Muscle of leg (tissue), 11 donors: ENCODE measurements around the gene PLXDC1. TPM values are rescaled to one million over a fixed set of nuclear protein-coding genes. Genes with fewer than 3 reads are reported as not detected.

Experiments used
- DNase-seq: peaks from one replicate; pipeline ENCODE4 v3.0.0; 2013
- H3K27ac ChIP-seq: one replicate; pipeline ENCODE4 v1.5.1; 2013; ENCODE audit warnings: mild to moderate bottlenecking, low read length, control low read depth
- H3K27me3 ChIP-seq: one replicate; pipeline ENCODE4 v1.6.1; 2013; ENCODE audit warnings: low read length; ENCODE audit not compliant: control insufficient read depth, insufficient read depth
- H3K36me3 ChIP-seq: one replicate; pipeline ENCODE4 v1.6.1; 2013; ENCODE audit warnings: low read length; ENCODE audit not compliant: control insufficient read depth, insufficient read depth
- H3K4me1 ChIP-seq: one replicate; pipeline ENCODE4 v1.6.1; 2013; ENCODE audit warnings: low read length; ENCODE audit not compliant: control insufficient read depth, insufficient read depth
- H3K4me3 ChIP-seq: one replicate; pipeline ENCODE4 v1.5.1; 2013; ENCODE audit warnings: low read length, control low read depth
- H3K9me3 ChIP-seq: replicated peaks from 2 replicates; pipeline ENCODE4 v1.6.1; 2013; ENCODE audit warnings: low read depth, low read length; ENCODE audit not compliant: control insufficient read depth
- WGBS: methylation state at CpG from one replicate; pipeline ENCODE4 v1.1.5; 2013; ENCODE audit warnings: missing lambda C conversion rate; ENCODE audit not compliant: insufficient coverage; 5-methylcytosine and 5-hydroxymethylcytosine counted together
- polyA plus RNA-seq, 8 donors: library from polyadenylated mRNA; unstranded; fragments of 120-200 nt; gene quantifications; one replicate each; pipeline versions ENCODE4 v1.2.1 to v1.2.3, GENCODE V29; 2013; ENCODE audit warnings: inconsistent platforms in 1 of 8, low replicate concordance in 1 of 8; ENCODE audit not compliant: insufficient read length in 8 of 8, insufficient read depth in 1 of 8
- total RNA-seq: library from RNA; stranded (reverse); fragments of 120-200 nt; gene quantifications from one replicate; pipeline ENCODE4 v1.2.4, GENCODE V29; 2013

The PLXDC1 gene
- total and polyA plus RNA-seq, 9 donors: 2.0 to 8.7 (median 5.6) TPM

DNA sequence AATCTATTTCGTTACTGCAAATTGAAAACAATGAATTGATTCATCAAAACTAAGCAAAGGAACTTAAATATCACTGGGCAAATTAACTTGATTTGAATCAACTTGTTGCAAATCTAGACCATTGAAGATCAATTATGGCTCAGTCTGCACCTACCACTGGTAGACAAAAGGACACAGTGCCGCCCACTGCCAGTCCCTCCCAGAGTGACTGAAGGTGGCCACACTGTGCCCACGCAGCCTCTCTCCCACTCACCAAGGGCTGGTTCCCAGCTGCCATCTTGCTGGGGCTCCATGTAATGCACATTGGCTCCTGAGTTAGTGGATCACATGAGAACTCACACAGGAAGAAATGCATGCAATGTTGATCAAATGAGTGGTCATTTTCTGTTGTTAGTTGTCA lies 78.1 kb downstream of the PLXDC1 start:
- no peaks in the 10 kb centered on the region for H3K9me3 ChIP-seq
- H3K4me3 ChIP-seq: no peak overlapping the region
- H3K27ac ChIP-seq: no peak overlapping the region
- H3K27me3 ChIP-seq: no peaks in the 10 kb centered on the region
- no peaks in the 10 kb centered on the region for H3K4me1 ChIP-seq
- 80% methylated on average over 3 of the region's 3 CpGs for whole genome bisulfite sequencing
- no peaks in the 10 kb centered on the region for H3K36me3 ChIP-seq
- DNase-seq: no peak

DNA sequence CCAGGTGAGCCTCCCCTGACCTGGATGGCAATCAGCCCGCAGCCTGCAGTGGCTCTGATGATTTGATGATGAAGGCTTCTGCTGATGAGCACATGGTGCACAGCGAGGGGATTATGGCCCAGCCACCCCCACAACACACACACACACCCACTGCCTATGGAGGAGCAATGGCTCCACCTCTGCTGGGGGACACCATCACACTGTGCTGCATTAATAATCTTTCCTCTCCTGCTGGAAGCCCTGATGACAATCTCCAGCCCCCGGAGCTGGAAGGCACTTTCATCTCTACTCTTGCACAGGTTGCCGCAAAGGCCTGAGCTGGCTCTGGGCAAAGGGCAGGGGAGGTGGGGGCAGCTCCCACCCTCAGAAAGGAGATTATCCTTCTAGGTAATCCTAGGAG lies 79.9 kb downstream of the PLXDC1 start:
- Histone ChIP-seq H3K4me1 (no peaks in the 10 kb centered on the region), H3K27ac (no peak overlapping the region), H3K9me3 (no peaks in the 10 kb centered on the region), H3K4me3 (no peak overlapping the region), H3K27me3 (no peaks in the 10 kb centered on the region), H3K36me3 (no peaks in the 10 kb centered on the region)
- WGBS: 75% methylated on average over 1 of the region's 4 CpGs
- no peak for DNase-seq

DNA sequence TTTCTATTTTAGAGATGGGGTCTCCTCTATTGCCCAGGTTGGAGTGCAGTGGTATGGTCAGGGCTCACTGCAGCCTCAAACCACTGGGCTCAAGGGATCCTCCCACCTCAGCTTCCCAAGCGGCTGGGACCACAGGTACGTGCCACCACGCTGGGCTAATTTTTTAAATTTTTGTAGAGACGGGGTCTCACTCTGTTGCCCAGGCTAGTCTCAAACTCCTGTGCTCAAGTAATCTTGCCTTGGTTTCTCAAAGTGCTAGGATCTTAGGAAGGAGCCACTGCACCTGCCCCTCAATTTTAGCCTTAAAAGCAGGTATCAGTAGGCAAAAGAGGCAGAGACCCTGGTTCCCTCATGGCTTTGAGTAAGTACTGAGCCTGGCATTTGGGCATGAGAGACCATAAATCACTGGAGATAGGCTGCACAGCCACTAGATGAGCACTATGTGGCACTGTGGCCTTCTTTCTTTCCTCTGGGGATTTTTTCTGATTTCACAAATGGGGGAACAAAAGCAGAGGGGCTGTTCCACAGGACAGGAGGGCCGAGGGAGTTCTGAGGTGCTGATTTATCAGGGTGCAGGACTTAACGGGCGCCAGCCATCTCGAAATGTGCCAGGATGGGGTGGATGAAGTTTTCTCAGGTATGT lies 82.2 kb downstream of the PLXDC1 start:
- H3K9me3 ChIP-seq: no peaks in the 10 kb centered on the region
- no peaks in the 10 kb centered on the region for H3K4me1 ChIP-seq
- DNase-seq: peak; percentile 39
- no peak overlapping the region for H3K27ac ChIP-seq
- H3K4me3 ChIP-seq: no peak overlapping the region
- 72% methylated on average over 8 of the region's 8 CpGs for WGBS
- no peaks in the 10 kb centered on the region for H3K36me3 ChIP-seq
- no peaks in the 10 kb centered on the region for H3K27me3 ChIP-seq

DNA sequence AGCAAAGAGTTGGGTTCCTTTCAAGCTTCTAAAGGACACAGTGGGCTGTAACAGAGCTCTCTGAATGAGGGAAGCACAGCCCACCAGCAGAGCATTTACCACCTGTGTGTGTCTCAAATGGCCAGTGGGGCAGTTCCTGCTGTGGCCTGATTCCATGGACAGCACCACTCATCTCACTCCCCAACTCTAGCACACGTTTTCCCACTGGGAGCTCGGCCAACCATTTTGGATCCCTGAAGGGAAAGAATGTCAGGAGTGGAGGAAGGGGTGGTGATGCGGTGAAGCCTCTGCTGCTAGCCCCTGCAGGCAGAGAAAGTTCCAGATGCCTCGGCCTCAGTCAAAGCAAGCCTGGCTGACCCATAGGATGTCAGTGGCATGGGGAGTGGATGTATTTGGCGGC lies 86.6 kb downstream of the PLXDC1 start:
- 86% methylated on average over 2 of the region's 5 CpGs for WGBS
- H3K36me3 ChIP-seq: no peaks in the 10 kb centered on the region

DNA sequence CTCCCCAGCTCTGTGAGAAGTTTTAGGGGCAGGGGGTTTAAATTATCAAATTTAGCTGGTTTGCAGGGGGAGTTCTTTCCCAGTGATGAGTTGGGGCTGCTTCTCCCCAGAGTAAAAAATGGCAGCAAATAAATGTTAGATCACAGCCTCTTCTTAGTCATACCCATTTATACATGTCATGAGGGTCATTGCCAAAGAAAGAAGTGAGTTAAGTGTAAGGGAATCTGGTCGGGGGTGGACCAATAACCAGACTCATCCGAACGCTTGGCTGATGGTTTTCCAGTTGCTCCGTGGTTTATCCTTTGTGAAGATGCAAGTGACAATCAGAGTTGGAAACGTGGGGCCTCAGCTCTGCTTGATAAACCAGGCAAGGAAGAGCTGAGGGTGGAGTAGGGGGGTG lies 87.1 kb downstream of the PLXDC1 start:
- Histone ChIP-seq H3K9me3 (no peaks in the 10 kb centered on the region), H3K4me1 (peaks cover 4% of the 10 kb centered on the region), H3K36me3 (no peaks in the 10 kb centered on the region), H3K27me3 (no peaks in the 10 kb centered on the region), H3K4me3 (no peak overlapping the region), H3K27ac (no peak overlapping the region)
- DNase-seq: no peak
- 62% methylated on average over 4 of the region's 5 CpGs for WGBS

More for the DNA sequence above, 86.6 kb downstream of the PLXDC1 start:
- Histone ChIP-seq H3K4me3 (no peak overlapping the region), H3K4me1 (peaks cover 4% of the 10 kb centered on the region), H3K27ac (no peak overlapping the region), H3K27me3 (no peaks in the 10 kb centered on the region), H3K9me3 (no peaks in the 10 kb centered on the region)
- DNase-seq: no peak

DNA sequence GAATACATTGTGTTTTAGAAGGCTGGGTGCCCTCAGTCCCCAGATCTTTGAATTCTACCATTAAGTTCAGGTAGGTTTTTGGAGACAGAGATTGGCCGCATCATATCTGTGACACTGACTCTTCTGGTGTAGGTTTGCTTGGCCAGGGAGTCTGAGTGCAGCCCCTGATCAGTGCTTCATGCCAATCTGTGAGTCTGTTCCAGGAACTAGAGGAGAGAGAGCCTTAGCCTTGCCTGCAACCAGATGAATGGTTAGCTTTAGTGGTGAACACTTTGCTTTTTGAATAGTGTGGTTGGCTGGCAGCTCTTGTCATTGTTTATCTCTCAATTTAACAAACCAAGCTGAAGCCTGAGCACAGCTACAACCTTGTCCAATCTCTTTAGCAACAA lies 87.8 kb downstream of the PLXDC1 start:
- Histone ChIP-seq H3K9me3 (no peaks in the 10 kb centered on the region), H3K4me1 (peaks cover 4% of the 10 kb centered on the region), H3K4me3 (no peak overlapping the region), H3K27ac (no peak overlapping the region), H3K36me3 (no peaks in the 10 kb centered on the region), H3K27me3 (no peaks in the 10 kb centered on the region)
- DNase-seq: no peak
- no CpG with 5 or more reads among the region's 1 CpG for WGBS

DNA sequence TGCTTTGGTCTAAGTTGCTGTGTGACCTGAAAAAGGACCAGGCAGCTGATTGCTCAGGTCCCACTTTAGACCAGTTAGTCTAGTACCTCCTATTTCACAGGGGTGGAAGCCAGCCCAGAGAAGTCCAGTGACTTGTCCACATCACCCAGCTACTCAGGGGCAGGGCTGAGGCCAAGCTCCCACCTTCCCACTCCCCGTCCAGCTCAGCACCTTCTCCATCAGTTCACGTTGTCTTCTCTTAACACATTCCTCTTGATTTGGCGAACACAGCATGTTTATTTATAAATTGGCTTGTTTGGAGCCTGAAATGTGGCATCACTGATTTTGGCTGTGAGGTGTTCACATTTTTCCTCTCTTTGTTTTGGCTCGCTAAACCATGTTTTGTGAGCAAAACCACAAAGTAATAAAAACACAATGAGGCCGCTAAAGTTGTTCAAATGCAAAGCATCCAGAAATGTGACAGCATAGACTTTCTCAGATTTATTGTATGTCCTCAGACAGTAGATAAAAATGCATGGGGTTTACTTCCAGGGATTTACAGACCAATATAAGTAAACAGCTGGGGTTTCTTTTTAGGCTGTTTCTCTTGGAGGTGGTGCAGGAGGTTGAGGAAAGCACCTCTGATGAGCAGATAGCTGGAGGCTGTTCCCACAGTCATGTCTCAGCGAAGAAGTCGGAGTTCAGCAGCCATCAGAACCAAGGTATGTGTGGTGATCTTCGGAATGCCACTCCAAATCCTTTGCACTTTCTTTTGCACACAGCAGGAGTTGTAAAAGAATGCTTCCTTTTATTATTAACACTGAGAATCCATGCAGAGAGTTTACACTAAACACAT lies 88.4 kb downstream of the PLXDC1 start:
- H3K36me3 ChIP-seq: no peaks in the 10 kb centered on the region
- H3K4me1 ChIP-seq: peaks cover 4% of the 10 kb centered on the region
- H3K27me3 ChIP-seq: no peaks in the 10 kb centered on the region
- no peaks in the 10 kb centered on the region for H3K9me3 ChIP-seq
- DNase-seq: no peak
- H3K27ac ChIP-seq: no peak overlapping the region
- WGBS: no CpG with 5 or more reads among the region's 8 CpGs
- no peak overlapping the region for H3K4me3 ChIP-seq

DNA sequence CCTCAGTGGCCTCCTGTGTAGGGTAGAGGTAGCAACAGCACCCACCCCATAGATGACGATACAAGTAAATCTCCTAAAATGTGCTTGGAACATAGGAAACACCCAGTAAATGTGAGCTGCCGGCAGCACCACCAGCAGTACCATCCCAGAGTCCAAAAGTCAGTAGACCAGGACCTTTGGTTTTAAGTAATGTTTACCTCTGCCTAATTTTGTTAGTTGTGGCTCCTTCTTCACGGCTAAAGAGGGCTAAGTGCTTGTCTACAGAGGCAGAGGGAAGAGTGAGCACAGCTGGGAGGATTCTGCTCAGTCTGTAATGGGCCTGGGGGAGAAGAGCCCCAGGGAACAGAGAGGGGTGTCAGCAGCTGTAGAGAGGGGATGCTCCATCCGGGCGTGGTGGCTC lies 92.9 kb downstream of the PLXDC1 start:
- Histone ChIP-seq H3K27ac (no peak overlapping the region), H3K27me3 (no peaks in the 10 kb centered on the region), H3K9me3 (no peaks in the 10 kb centered on the region), H3K4me1 (peaks cover 7% of the 10 kb centered on the region), H3K36me3 (no peaks in the 10 kb centered on the region), H3K4me3 (no peak overlapping the region)
- DNase-seq: no peak
- no CpG with 5 or more reads among the region's 5 CpGs for WGBS

DNA sequence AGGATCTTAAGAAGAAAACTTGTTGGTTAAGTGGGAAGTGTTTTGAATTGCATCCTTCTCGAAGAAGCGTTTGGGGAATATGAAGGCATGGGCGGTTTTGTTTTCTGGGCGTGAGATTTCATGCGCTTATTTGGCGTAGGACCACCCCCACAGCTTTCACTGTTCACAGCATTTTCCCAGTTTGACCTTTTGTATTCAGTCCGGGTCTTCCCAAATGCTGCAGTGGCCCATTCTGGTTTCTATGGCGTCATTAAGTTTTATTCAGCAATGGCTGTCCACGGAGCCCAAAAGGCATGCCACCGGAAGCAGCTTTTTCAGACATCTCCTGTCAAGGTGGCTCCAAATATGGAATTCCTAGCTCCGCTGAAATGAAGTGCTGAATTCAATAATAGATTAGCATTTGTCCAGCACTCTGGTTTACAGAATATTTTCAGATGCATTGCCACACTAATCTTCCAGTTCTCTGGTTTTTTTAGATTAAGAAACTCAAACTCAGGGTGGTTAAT lies 93.7 kb downstream of the PLXDC1 start:
- H3K4me3 ChIP-seq: peak overlapping the region; percentile 53
- no peak for DNase-seq
- no peaks in the 10 kb centered on the region for H3K36me3 ChIP-seq
- H3K27me3 ChIP-seq: no peaks in the 10 kb centered on the region
- 44% methylated on average over 6 of the region's 11 CpGs for WGBS
- H3K9me3 ChIP-seq: no peaks in the 10 kb centered on the region
- peaks cover 7% of the 10 kb centered on the region for H3K4me1 ChIP-seq
- H3K27ac ChIP-seq: no peak overlapping the region

DNA sequence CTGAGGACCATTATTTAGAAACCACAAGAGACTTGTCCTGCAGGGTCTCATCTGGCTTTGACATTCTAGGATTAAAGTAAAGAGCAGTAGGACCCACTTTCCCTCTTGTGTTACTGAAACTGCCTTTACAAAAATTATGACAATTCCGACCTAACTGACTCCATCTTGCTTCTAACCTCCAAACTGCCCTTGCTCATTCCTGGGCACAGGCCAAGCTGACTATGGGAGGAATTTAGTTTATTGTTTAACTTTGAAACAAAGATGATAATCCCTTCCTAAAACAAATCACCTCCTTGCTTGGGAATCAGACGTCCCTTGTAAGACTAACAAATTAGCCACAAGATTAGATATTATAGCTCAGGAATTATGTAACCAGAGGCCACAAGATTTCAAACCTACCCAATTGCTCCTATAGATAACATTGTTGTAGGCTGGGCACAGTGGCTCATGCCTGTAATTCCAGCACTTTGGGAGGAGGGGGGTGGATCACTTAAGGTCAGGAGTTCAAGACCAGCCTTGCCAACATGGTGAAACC lies 97.3 kb downstream of the PLXDC1 start:
- Histone ChIP-seq H3K9me3 (no peaks in the 10 kb centered on the region), H3K4me1 (peaks cover 9% of the 10 kb centered on the region), H3K36me3 (no peaks in the 10 kb centered on the region), H3K27ac (no peak overlapping the region), H3K27me3 (no peaks in the 10 kb centered on the region), H3K4me3 (no peak overlapping the region)
- no peak for DNase-seq
- no CpG with 5 or more reads among the region's 2 CpGs for WGBS
